Epithelial cell of esophagus (primary cell): ENCODE results near the gene ADGRG7.

Source experiments
- DNase-seq: peaks from one replicate; pipeline ENCODE4 v3.0.0; 2010; ENCODE audit warnings: low read depth
- H3K4me3 ChIP-seq: 2 replicates; pipeline ENCODE4 v1.5.1; 2011; ENCODE audit warnings: mild to moderate bottlenecking, low read length, control low read depth
- CTCF ChIP-seq: IDR thresholded peaks from 2 replicates; pipeline ENCODE4 v1.5.1; 2011; ENCODE audit warnings: low read depth, mild to moderate bottlenecking, low read length, control low read depth, inconsistent platforms; ENCODE audit not compliant: insufficient read depth; ENCODE audit errors: missing control alignments

ADGRG7 gene, protein sequence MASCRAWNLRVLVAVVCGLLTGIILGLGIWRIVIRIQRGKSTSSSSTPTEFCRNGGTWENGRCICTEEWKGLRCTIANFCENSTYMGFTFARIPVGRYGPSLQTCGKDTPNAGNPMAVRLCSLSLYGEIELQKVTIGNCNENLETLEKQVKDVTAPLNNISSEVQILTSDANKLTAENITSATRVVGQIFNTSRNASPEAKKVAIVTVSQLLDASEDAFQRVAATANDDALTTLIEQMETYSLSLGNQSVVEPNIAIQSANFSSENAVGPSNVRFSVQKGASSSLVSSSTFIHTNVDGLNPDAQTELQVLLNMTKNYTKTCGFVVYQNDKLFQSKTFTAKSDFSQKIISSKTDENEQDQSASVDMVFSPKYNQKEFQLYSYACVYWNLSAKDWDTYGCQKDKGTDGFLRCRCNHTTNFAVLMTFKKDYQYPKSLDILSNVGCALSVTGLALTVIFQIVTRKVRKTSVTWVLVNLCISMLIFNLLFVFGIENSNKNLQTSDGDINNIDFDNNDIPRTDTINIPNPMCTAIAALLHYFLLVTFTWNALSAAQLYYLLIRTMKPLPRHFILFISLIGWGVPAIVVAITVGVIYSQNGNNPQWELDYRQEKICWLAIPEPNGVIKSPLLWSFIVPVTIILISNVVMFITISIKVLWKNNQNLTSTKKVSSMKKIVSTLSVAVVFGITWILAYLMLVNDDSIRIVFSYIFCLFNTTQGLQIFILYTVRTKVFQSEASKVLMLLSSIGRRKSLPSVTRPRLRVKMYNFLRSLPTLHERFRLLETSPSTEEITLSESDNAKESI

GRCh38 chr3:100609305-100609704 is at the start of gene ADGRG7:
ADGRG7 (plus strand) TSS chr3:100609601; CDS start chr3:100609857, 256 bp downstream.
- H3K4me3 ChIP-seq = no peak within 1 kb of the TSS
- DNase-seq = no peak
- no peak for TF ChIP-seq CTCF

- TF ChIP-seq CTCF = no peak
- DNase-seq = no peak
- no peak overlapping the region for H3K4me3 ChIP-seq
Measured at GRCh38 chr3:100560426-100560825, 49.0 kb upstream of the ADGRG7 start.

DNA sequence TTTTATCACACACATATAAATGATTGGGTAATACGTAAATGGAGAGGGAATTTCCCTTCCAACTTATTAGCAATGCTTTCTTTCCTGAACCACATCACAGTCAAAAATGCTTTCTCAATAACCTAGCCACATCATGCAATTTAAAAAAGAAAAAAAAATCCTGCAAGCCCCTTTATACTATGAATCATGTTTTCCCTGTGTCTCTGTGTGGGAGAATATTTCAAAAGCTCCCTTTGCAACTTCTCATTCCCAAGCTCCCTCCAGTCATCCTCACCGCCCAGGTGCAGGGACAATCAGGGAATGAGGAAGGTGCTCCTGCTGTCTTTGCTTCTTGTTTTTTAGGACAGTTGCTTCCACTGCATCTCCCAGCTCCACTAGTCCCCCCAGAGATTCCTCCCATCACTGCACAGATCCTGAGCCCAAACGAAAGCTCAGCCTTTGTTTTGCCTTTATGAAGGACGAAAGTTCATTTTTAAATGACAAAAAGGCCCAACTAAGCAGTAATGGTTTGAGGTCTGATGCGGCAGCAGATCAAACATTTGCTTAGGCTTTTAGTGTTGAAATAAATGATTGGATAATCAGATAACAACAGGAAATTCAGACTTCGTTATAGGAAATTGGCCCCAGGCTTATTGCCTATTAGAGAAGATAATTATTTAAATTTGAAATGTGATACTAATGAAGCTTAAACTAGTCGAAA is 47.8 kb upstream of the ADGRG7 start:
- peak; percentile 91 for DNase-seq
- no peak for TF ChIP-seq CTCF
- H3K4me3 ChIP-seq = no peak overlapping the region

DNA sequence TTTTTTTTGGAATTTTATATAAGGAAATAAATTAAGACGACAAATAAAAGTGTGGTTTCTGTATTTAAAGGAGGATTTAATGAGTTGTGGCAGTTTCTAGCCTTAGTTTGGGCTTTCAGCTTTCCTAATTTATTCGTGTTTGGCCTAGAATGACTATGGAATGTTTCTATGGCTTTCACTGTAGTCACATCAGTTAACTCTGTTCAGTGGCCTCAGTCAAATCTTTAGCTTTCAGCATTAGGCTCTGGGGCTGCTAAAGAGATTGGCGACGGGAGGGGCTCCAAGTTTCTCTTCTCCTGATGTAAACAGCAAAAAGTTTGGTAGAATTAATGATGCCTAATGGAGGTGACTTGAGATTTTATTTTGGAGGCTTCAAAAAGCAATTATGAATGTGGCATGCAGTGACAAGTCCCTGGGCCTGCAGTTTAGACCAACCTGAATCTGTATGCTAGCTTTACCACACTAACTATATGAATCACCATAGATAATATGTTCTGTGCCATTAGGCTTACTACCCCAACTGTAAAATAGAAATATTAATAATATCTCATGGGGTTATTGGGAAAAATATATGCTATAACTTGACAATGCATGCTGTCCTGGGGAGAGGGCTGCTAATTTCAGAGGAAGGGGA is 47.1 kb upstream of the ADGRG7 start:
- peak; percentile 67 for DNase-seq
- TF ChIP-seq CTCF = no peak
- no peak overlapping the region for H3K4me3 ChIP-seq

DNA sequence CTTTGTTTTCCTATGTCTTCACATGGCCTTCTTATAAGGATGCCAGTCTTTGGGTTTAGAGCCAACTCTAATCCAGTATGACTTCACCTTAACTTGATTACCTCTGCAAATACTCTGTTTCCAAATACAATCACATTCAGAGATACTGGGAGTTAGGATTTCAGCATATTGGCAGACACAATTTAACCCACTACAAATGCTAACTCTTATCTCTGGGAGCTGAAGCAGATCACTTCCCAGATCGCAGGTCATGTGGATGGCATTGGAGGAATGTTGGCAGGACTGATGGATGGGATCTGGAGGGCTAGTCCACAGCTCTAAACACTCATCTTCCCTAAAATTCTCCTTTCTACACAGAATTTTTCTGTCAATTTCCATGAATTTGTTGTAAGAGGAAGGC is 46.2 kb upstream of the ADGRG7 start:
- no peak for TF ChIP-seq CTCF
- no peak for DNase-seq
- no peak overlapping the region for H3K4me3 ChIP-seq

DNA sequence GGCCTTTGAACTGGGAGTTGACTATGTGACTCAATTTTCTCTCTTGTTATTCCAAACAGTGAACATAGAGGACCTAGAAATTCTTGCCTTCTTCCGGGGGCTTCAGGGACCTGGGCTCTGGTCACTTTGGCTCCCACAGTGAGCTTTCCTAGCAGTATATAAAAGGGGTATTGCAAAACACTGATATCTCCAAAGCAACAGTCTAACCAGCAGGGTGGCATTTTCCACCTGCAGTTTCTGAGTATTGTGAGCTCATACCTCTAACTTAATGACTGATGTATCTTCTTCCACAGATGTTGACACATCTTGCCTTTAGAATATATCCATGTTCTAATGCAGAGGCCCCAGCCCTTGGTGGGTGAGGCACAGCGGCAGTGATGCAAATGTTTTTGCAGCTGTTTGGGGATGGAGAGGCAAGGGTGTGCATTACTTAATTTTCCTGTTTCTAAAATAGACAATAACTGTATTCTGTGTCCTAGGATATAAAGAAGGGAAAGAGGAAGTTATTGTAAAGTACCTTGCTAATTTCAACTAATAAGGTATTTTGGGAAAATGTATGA is 45.7 kb upstream of the ADGRG7 start:
- no peak overlapping the region for H3K4me3 ChIP-seq
- DNase-seq = peak; percentile 41
- TF ChIP-seq CTCF = no peak
